Measurements from ENCODE around the gene STAU1. TPM values are rescaled to one million over a fixed set of nuclear protein-coding genes. Genes with fewer than 3 reads are reported as not detected.

The STAU1 gene
- total and polyA plus RNA-seq, 10 of the 15 experiments (the other 5 are each of a cell fraction or from before 2014, with no cell fraction given), result 13.9 to 66.2 (median 45.6) TPM

DNA sequence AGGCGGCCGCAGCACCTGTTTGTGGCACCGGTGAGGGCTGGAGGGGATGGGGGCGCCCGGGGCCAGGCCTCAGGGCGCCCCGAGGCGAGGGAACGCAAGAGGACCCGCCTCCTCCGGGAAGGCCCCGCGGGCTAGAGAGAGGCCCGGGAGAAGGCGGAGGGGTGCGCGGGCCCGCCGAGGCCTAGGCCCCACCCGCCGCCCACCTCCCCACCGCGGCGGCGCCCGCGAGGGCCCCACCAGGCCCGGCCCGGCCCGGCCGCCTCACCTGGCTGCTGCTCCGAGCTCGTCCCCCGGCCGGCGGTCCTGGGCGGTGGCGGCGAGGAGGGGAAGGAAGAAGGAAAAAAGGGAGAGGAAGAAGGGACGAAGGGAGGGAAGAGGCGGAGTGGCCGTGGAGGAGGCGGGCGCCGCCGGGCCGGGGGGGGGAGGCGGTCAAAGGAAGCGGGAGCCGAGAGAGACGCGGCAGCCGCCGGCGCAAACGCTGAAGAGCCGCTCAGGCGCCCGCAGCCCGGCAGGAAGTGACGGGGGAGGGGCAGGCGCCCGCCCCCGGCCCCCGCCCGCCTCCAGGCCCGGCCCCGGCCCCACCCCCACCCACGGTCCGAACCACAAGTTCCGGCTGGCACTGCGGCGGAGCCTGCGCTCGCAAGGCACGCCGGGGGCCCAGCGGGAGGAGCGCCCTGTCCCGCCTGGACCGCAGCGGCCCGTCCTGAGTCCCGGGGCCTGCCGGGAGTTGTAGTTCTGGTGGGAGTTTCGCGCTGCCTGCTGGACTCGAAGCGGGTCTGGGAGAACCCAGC is at the start of gene STAU1 (continued):
- TF ChIP-seq, protein P1, sequence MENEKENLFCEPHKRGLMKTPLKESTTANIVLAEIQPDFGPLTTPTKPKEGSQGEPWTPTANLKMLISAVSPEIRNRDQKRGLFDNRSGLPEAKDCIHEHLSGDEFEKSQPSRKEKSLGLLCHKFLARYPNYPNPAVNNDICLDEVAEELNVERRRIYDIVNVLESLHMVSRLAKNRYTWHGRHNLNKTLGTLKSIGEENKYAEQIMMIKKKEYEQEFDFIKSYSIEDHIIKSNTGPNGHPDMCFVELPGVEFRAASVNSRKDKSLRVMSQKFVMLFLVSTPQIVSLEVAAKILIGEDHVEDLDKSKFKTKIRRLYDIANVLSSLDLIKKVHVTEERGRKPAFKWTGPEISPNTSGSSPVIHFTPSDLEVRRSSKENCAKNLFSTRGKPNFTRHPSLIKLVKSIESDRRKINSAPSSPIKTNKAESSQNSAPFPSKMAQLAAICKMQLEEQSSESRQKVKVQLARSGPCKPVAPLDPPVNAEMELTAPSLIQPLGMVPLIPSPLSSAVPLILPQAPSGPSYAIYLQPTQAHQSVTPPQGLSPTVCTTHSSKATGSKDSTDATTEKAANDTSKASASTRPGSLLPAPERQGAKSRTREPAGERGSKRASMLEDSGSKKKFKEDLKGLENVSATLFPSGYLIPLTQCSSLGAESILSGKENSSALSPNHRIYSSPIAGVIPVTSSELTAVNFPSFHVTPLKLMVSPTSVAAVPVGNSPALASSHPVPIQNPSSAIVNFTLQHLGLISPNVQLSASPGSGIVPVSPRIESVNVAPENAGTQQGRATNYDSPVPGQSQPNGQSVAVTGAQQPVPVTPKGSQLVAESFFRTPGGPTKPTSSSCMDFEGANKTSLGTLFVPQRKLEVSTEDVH (IDR thresholded peaks at IDR 0.05; ENCODE audit: low read depth, partially characterized antibody), result no peak
- TF ChIP-seq SREBF1 (IDR thresholded peaks at IDR 0.05; ENCODE audit: low read length), result peak; percentile 80
- peak; percentile 76; the same call in 1 of the 2 replicates for TF ChIP-seq TAF1 (IDR thresholded peaks at IDR 0.05; ENCODE audit: borderline replicate concordance, low read depth, low read length)
- no peak for TF ChIP-seq ZNF384 (IDR thresholded peaks at IDR 0.05; ENCODE audit: borderline replicate concordance, low read depth, low read length)
- TF ChIP-seq, protein P2, sequence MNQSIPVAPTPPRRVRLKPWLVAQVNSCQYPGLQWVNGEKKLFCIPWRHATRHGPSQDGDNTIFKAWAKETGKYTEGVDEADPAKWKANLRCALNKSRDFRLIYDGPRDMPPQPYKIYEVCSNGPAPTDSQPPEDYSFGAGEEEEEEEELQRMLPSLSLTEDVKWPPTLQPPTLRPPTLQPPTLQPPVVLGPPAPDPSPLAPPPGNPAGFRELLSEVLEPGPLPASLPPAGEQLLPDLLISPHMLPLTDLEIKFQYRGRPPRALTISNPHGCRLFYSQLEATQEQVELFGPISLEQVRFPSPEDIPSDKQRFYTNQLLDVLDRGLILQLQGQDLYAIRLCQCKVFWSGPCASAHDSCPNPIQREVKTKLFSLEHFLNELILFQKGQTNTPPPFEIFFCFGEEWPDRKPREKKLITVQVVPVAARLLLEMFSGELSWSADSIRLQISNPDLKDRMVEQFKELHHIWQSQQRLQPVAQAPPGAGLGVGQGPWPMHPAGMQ (IDR thresholded peaks at IDR 0.05; ENCODE audit: borderline replicate concordance), result no peak
- TF ChIP-seq PAX8 (IDR thresholded peaks at IDR 0.05), result no peak
- TF ChIP-seq CEBPB (IDR thresholded peaks at IDR 0.05; ENCODE audit: borderline replicate concordance in 1 of 2, low read depth in 2 of 2, low read length in 2 of 2), result no peak
- TF ChIP-seq, protein P3, sequence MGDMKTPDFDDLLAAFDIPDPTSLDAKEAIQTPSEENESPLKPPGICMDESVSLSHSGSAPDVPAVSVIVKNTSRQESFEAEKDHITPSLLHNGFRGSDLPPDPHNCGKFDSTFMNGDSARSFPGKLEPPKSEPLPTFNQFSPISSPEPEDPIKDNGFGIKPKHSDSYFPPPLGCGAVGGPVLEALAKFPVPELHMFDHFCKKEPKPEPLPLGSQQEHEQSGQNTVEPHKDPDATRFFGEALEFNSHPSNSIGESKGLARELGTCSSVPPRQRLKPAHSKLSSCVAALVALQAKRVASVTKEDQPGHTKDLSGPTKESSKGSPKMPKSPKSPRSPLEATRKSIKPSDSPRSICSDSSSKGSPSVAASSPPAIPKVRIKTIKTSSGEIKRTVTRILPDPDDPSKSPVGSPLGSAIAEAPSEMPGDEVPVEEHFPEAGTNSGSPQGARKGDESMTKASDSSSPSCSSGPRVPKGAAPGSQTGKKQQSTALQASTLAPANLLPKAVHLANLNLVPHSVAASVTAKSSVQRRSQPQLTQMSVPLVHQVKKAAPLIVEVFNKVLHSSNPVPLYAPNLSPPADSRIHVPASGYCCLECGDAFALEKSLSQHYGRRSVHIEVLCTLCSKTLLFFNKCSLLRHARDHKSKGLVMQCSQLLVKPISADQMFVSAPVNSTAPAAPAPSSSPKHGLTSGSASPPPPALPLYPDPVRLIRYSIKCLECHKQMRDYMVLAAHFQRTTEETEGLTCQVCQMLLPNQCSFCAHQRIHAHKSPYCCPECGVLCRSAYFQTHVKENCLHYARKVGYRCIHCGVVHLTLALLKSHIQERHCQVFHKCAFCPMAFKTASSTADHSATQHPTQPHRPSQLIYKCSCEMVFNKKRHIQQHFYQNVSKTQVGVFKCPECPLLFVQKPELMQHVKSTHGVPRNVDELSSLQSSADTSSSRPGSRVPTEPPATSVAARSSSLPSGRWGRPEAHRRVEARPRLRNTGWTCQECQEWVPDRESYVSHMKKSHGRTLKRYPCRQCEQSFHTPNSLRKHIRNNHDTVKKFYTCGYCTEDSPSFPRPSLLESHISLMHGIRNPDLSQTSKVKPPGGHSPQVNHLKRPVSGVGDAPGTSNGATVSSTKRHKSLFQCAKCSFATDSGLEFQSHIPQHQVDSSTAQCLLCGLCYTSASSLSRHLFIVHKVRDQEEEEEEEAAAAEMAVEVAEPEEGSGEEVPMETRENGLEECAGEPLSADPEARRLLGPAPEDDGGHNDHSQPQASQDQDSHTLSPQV (IDR thresholded peaks at IDR 0.05), result no peak
- TF ChIP-seq CREM (IDR thresholded peaks at IDR 0.05; ENCODE audit: low read depth), result peak; percentile 80; the same call in 1 of the 2 replicates
- TF ChIP-seq SMC3 (IDR thresholded peaks at IDR 0.05; ENCODE audit: borderline replicate concordance, low read length), result no peak
- no peak for TF ChIP-seq RAD51 (IDR thresholded peaks at IDR 0.05)
- TF ChIP-seq EZH2 (IDR thresholded peaks at IDR 0.05; ENCODE audit: borderline replicate concordance, control insufficient read depth, low read depth, low read length), result no peak
- peak; percentile 57 for TF ChIP-seq SP1 (IDR thresholded peaks at IDR 0.05; ENCODE audit: low read depth, low read length)
- TF ChIP-seq, protein P4, sequence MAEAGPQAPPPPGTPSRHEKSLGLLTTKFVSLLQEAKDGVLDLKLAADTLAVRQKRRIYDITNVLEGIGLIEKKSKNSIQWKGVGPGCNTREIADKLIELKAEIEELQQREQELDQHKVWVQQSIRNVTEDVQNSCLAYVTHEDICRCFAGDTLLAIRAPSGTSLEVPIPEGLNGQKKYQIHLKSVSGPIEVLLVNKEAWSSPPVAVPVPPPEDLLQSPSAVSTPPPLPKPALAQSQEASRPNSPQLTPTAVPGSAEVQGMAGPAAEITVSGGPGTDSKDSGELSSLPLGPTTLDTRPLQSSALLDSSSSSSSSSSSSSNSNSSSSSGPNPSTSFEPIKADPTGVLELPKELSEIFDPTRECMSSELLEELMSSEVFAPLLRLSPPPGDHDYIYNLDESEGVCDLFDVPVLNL (IDR thresholded peaks at IDR 0.05; ENCODE audit: low read depth, low read length), result no peak
- no peak for TF ChIP-seq USF2 (IDR thresholded peaks at IDR 0.05; ENCODE audit: borderline replicate concordance, low read depth, low read length)
- TF ChIP-seq LARP7 (IDR thresholded peaks at IDR 0.05), result peak; percentile 78
- no peak; the same call in 1 of the 2 replicates for TF ChIP-seq PKNOX1 (IDR thresholded peaks at IDR 0.05)
